Measurements from ENCODE around the gene PPM1L.

PPM1L gene

GRCh38 chr3:160935413-160936095 lies 179.5 kb downstream of the PPM1L start:
- no peak for TF ChIP-seq CTCF (IDR thresholded peaks at IDR 0.05; ENCODE audit: extremely low read depth, missing control alignments)

DNA sequence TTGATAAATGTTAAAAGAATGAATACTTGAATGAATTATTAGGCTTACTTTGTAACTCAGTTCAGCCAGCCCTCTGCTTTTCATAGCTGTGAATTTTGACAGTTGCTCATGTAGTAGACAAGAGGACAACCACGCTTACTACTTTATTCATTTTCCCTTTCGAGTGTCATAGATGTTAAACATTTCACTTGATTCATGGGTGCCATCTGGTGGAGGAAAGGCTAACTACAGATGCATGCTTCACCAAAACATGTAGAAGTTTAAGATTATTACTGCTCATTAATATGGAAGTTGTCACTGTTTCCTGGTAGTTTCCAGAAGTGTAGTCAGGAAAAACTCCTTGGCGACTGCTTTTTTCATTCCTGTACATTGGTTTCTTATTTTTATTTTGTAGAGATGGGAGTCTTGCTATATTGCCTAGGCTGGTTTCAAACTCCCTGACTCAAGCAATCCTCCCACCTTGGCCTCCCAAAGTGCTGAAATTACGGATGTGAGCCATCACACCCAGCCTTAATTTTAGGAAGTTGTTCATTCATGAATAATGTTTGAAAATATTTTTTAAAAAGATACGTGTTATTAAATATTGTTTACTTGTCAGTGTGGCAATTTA lies 186.0 kb downstream of the PPM1L start:
- peak; percentile 46 for TF ChIP-seq CTCF (IDR thresholded peaks at IDR 0.05; ENCODE audit: extremely low read depth, missing control alignments)
- peak; percentile 41 for DNase-seq (ENCODE audit: low spot score)

More at GRCh38 chr3:160935413-160936095, 179.5 kb downstream of the PPM1L start:
- no peak for DNase-seq (ENCODE audit: low spot score)

- no peak for TF ChIP-seq CTCF (IDR thresholded peaks at IDR 0.05; ENCODE audit: extremely low read depth, missing control alignments)
- no peak for DNase-seq (ENCODE audit: low spot score)
These were observed 188.0 kb downstream of the PPM1L start for GRCh38 chr3:160943996-160944395.

GRCh38 chr3:160945336-160945735 lies 189.3 kb downstream of the PPM1L start:
- DNase-seq (ENCODE audit: low spot score) = no peak
- TF ChIP-seq CTCF (IDR thresholded peaks at IDR 0.05; ENCODE audit: extremely low read depth, missing control alignments) = no peak

- no peak for DNase-seq (ENCODE audit: low spot score)
- no peak for TF ChIP-seq CTCF (IDR thresholded peaks at IDR 0.05; ENCODE audit: extremely low read depth, missing control alignments)
These were observed 192.2 kb downstream of the PPM1L start for GRCh38 chr3:160948273-160948672.

- no peak for DNase-seq (ENCODE audit: low spot score)
- TF ChIP-seq CTCF (IDR thresholded peaks at IDR 0.05; ENCODE audit: extremely low read depth, missing control alignments) = no peak
These were observed 193.4 kb downstream of the PPM1L start for GRCh38 chr3:160949460-160949859.

DNA sequence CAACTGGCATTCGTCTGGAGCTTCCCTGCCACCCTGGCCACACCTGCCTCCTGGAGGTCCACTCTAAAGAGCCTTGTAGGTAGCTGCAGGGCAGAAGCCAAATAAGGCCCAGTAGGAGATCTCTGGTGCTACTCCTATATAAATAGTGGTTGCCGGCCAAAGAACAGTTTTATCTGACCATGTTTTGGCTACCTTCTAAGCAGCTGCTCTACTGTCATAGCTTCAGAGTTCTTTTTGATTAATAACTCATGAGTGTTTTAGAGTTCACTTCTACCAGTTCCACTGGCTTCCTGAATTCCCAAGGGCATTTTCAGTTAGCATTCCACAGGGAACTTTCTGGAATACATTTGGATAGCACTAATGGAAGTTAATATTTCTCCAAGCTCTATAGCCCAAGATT lies 194.5 kb downstream of the PPM1L start:
- no peak for TF ChIP-seq CTCF (IDR thresholded peaks at IDR 0.05; ENCODE audit: extremely low read depth, missing control alignments)
- DNase-seq (ENCODE audit: low spot score) = no peak
